Mesenteric fat pad (tissue), 1 donor: ENCODE results near the gene FAM13A. TPM values are rescaled to one million over a fixed set of nuclear protein-coding genes. Genes with fewer than 3 reads are reported as not detected.

Experiments
- DNase-seq: peaks from one replicate; pipeline ENCODE4 v3.0.0-alpha.2; 2020; ENCODE audit warnings: low spot score
- total RNA-seq: library from RNA; stranded (reverse); fragmentation: NEBNext Ultra II Directional; extraction: Animal tissue kit (Norgen Biotek cat#: 25700); gene quantifications from one replicate; pipeline ENCODE4 v1.2.1, GENCODE V29; 2021
- donor health status: DM: yes; HTN: yes; CAD: no.

The FAM13A gene
- total RNA-seq, 1 donor from 2014 or later: 29.6 TPM

- DNase-seq: no peak
Observed at GRCh38 chr4:88788424-88788823, 268.6 kb downstream of the FAM13A start.

- DNase-seq: no peak
Observed at GRCh38 chr4:88786011-88786410, 271.0 kb downstream of the FAM13A start.

GRCh38 chr4:88780389-88780788 is 276.6 kb downstream of the FAM13A start:
- no peak for DNase-seq

- no peak for DNase-seq
Observed at GRCh38 chr4:88779431-88779830, 277.6 kb downstream of the FAM13A start.

- no peak for DNase-seq
Observed at GRCh38 chr4:88775529-88775928, 281.5 kb downstream of the FAM13A start.

- no peak for DNase-seq
Observed at GRCh38 chr4:88775026-88775425, 282.0 kb downstream of the FAM13A start.

- no peak for DNase-seq
Observed at GRCh38 chr4:88771883-88772450, 285.0 kb downstream of the FAM13A start.

GRCh38 chr4:88765729-88766128 is 291.3 kb downstream of the FAM13A start:
- no peak for DNase-seq

- DNase-seq: no peak
Observed at GRCh38 chr4:88763075-88763474, 293.9 kb downstream of the FAM13A start.

GRCh38 chr4:88761861-88762523 is 295.0 kb downstream of the FAM13A start:
- DNase-seq: no peak

GRCh38 chr4:88761342-88761741 is 295.6 kb downstream of the FAM13A start:
- no peak for DNase-seq

- DNase-seq: no peak
Observed at GRCh38 chr4:88759895-88760290, 297.1 kb downstream of the FAM13A start.

- no peak for DNase-seq
Observed at GRCh38 chr4:88759039-88759894, 297.7 kb downstream of the FAM13A start.

GRCh38 chr4:88758264-88758663 is 298.7 kb downstream of the FAM13A start:
- DNase-seq: no peak

GRCh38 chr4:88757776-88758175 is 299.2 kb downstream of the FAM13A start:
- DNase-seq: no peak

- DNase-seq: no peak
Observed at GRCh38 chr4:88757067-88757466, 299.9 kb downstream of the FAM13A start.

GRCh38 chr4:88756149-88756548 is 300.8 kb downstream of the FAM13A start:
- DNase-seq: no peak

GRCh38 chr4:88755454-88755853 is 301.5 kb downstream of the FAM13A start:
- DNase-seq: no peak

- DNase-seq: no peak
Observed at GRCh38 chr4:88754796-88755195, 302.2 kb downstream of the FAM13A start.

GRCh38 chr4:88753658-88754571 is 303.1 kb downstream of the FAM13A start:
- DNase-seq: no peak

- DNase-seq: no peak
Observed at GRCh38 chr4:88752754-88753153, 304.2 kb downstream of the FAM13A start.
